PC-3 (cell line): ENCODE results near the gene CLTCL1. TPM values are rescaled to one million over a fixed set of nuclear protein-coding genes. Genes with fewer than 3 reads are reported as not detected.

Experiments
- ATAC-seq: fragments of 200-7000 bp; cut with Tn5 transposase; 2 replicates; pipeline ENCODE4 v1.9.1; 2020; ENCODE audit warnings: mild to moderate bottlenecking, moderate library complexity
- BruUV-seq: library from RNA; stranded (reverse); fragments of 400-500 nt; replicated peaks from 2 replicates; lab custom pipeline; 2021; lab: Mats Ljungman, UMichigan
- CTCF ChIA-PET: fragments of 300-600 bp; sonication (Branson Sonifier 250); formaldehyde crosslinking; loops from one replicate; lab custom pipeline; 2022; ENCODE audit warnings: antibody characterized with exemption; lab: Charles Lee
- POLR2A ChIA-PET: fragments of 300-600 bp; sonication (Branson Sonifier 250); formaldehyde crosslinking; loops from one replicate; lab custom pipeline; 2022; ENCODE audit warnings: antibody characterized with exemption; ENCODE audit not compliant: unreplicated experiment; lab: Charles Lee
- DNase-seq: peaks from one replicate; pipeline ENCODE4 v3.0.0-alpha.2; 2015
- H2AFZ ChIP-seq: fragments of 300-600 bp; sonication (generic); 2 replicates; pipeline ENCODE4 v1.6.0; 2016; ENCODE audit warnings: antibody characterized with exemption, low read length
- H3F3A ChIP-seq: fragments of 300-600 bp; sonication (generic); one replicate; pipeline ENCODE4 v1.6.0; 2017; ENCODE audit warnings: antibody characterized with exemption, low read length, control low read depth, mild to moderate bottlenecking; ENCODE audit not compliant: unreplicated experiment
- H3K27ac ChIP-seq: fragments of 300-600 bp; sonication (generic); 2 replicates; pipeline ENCODE4 v1.5.1; 2016; ENCODE audit warnings: mild to moderate bottlenecking, low read length
- H3K27me3 ChIP-seq: fragments of 300-600 bp; sonication (generic); 2 replicates; pipeline ENCODE4 v1.6.1; 2016; ENCODE audit warnings: low read length, mixed read lengths
- H3K36me3 ChIP-seq: fragments of 300-600 bp; sonication (generic); 2 replicates; pipeline ENCODE4 v1.6.1; 2016; ENCODE audit warnings: low read depth, mixed run types, low read length, mixed read lengths
- H3K4me1 ChIP-seq: fragments of 300-600 bp; sonication (generic); 2 replicates; pipeline ENCODE4 v1.5.1; 2016; ENCODE audit warnings: low read length; ENCODE audit not compliant: insufficient read depth
- H3K4me2 ChIP-seq: fragments of 300-600 bp; sonication (generic); 2 replicates; pipeline ENCODE4 v1.6.0; 2016; ENCODE audit warnings: low read length
- H3K4me3 ChIP-seq: fragments of 300-600 bp; sonication (generic); 2 replicates; pipeline ENCODE4 v1.5.1; 2016; ENCODE audit warnings: mild to moderate bottlenecking, low read length, mixed read lengths
- H3K79me2 ChIP-seq: fragments of 300-600 bp; sonication (generic); 2 replicates; pipeline ENCODE4 v1.6.1; 2017; ENCODE audit warnings: low read length, mixed read lengths
- H3K9ac ChIP-seq: fragments of 300-600 bp; sonication (generic); 2 replicates; pipeline ENCODE4 v1.6.0; 2016; ENCODE audit warnings: mild to moderate bottlenecking, low read length
- H3K9me2 ChIP-seq: fragments of 300-600 bp; sonication (generic); replicated peaks from 2 replicates; pipeline ENCODE4 v1.6.1; 2016; ENCODE audit warnings: mixed run types, low read length, mixed read lengths
- H3K9me3 ChIP-seq: fragments of 300-600 bp; sonication (generic); 2 replicates; pipeline ENCODE4 v1.6.1; 2016; ENCODE audit warnings: low read length, mixed read lengths
- H4K20me1 ChIP-seq: fragments of 300-600 bp; sonication (generic); 2 replicates; pipeline ENCODE4 v1.6.1; 2016; ENCODE audit warnings: low read length, mixed read lengths
- CTCF ChIP-seq: fragments of 300-600 bp; sonication (generic); conservative IDR thresholded peaks from 2 replicates; pipeline ENCODE4 v1.5.1; 2017; ENCODE audit warnings: antibody characterized with exemption, low read depth, mild to moderate bottlenecking, low read length
- EZH2 ChIP-seq: fragments of 300-600 bp; sonication (generic); IDR thresholded peaks from one replicate; pipeline ENCODE4 v1.6.1; 2017; ENCODE audit warnings: antibody characterized with exemption, mild to moderate bottlenecking, low read length; ENCODE audit not compliant: unreplicated experiment
- EZH2phosphoT487 ChIP-seq: fragments of 300-600 bp; sonication (generic); IDR thresholded peaks from 2 replicates; pipeline ENCODE4 v1.6.1; 2018; ENCODE audit warnings: mild to moderate bottlenecking, antibody characterized with exemption, low read length, borderline replicate concordance
- intact Hi-C: fragments of 100-400 bp; cut with micrococcal nuclease; formaldehyde crosslinking; loops from 2 replicates; pipeline ENCODE4 v1.9.0; 2023
- total RNA-seq: library from RNA; depleted of rRNA; stranded (reverse); fragments of >200 nt; gene quantifications from 2 replicates; pipeline ENCODE4 v1.2.3, GENCODE V29; 2014

The CLTCL1 gene
- total RNA-seq, 1 experiment from 2014 or later = 5.5 TPM

- no peaks in the 10 kb centered on the region for H3F3A ChIP-seq
- no peaks in the 10 kb centered on the region for H3K27me3 ChIP-seq
- no peaks in the 10 kb centered on the region for H3K9me3 ChIP-seq
- no peaks in the 10 kb centered on the region for H3K9me2 ChIP-seq
- H2AFZ ChIP-seq = no peak overlapping the region
- H3K36me3 ChIP-seq = no peaks in the 10 kb centered on the region
- H3K4me1 ChIP-seq = no peaks in the 10 kb centered on the region
- no peak overlapping the region for H3K9ac ChIP-seq
- intact Hi-C loops = no loop called here
- H3K4me3 ChIP-seq = no peak overlapping the region
- no peak overlapping the region for H3K27ac ChIP-seq
- TF ChIP-seq CTCF (no peak), EZH2 (no peak), EZH2phosphoT487 (no peak)
- H3K4me2 ChIP-seq = no peak overlapping the region
- DNase-seq = no peak
- no peak for ATAC-seq
- POLR2A ChIA-PET = no interaction called here
- H4K20me1 ChIP-seq = no peaks in the 10 kb centered on the region
- BruUV-seq = no TSS peak
- CTCF ChIA-PET = no interaction called here
- no peaks in the 10 kb centered on the region for H3K79me2 ChIP-seq
These were observed 77.4 kb downstream of the CLTCL1 start for GRCh38 chr22:19214078-19214473.

GRCh38 chr22:19213442-19214077 lies 78.0 kb downstream of the CLTCL1 start:
- TF ChIP-seq EZH2 = no peak
- no peak for TF ChIP-seq CTCF
- TF ChIP-seq EZH2phosphoT487 = no peak
- ChIA-PET CTCF (no interaction called here), POLR2A (no interaction called here)
- ATAC-seq (no peak), DNase-seq (no peak)
- no peaks in the 10 kb centered on the region for H3K9me3 ChIP-seq
- H3F3A ChIP-seq = no peaks in the 10 kb centered on the region
- H3K9me2 ChIP-seq = no peaks in the 10 kb centered on the region
- H3K79me2 ChIP-seq = no peaks in the 10 kb centered on the region
- intact Hi-C loops = no loop called here
- no peak overlapping the region for H2AFZ ChIP-seq
- no peak overlapping the region for H3K9ac ChIP-seq
- no peak overlapping the region for H3K4me2 ChIP-seq
- no peaks in the 10 kb centered on the region for H4K20me1 ChIP-seq
- no peaks in the 10 kb centered on the region for H3K4me1 ChIP-seq
- no TSS peak for BruUV-seq
- H3K27me3 ChIP-seq = no peaks in the 10 kb centered on the region
- no peaks in the 10 kb centered on the region for H3K36me3 ChIP-seq
- H3K27ac ChIP-seq = no peak overlapping the region
- H3K4me3 ChIP-seq = no peak overlapping the region

- Histone ChIP-seq H3K36me3 (no peaks in the 10 kb centered on the region), H2AFZ (no peak overlapping the region), H3K4me3 (no peak overlapping the region), H3K4me2 (no peak overlapping the region), H3K79me2 (no peaks in the 10 kb centered on the region), H3K9me3 (no peaks in the 10 kb centered on the region), H3K27me3 (no peaks in the 10 kb centered on the region), H3F3A (no peaks in the 10 kb centered on the region), H3K9me2 (no peaks in the 10 kb centered on the region), H3K27ac (no peak overlapping the region), H3K4me1 (no peaks in the 10 kb centered on the region), H3K9ac (no peak overlapping the region), H4K20me1 (no peaks in the 10 kb centered on the region)
- CTCF ChIA-PET = no interaction called here
- no peak for ATAC-seq
- intact Hi-C loops = no loop called here
- POLR2A ChIA-PET = no interaction called here
- BruUV-seq = no TSS peak
- TF ChIP-seq EZH2phosphoT487 (no peak), EZH2 (no peak), CTCF (no peak)
- DNase-seq = no peak
These were observed 78.5 kb downstream of the CLTCL1 start for GRCh38 chr22:19213001-19213400.
